Cardiac fibroblast (primary cell): ENCODE data around the gene HBG1.

Experiments
- DNase-seq, 2 donors: peaks; one replicate each; pipeline versions ENCODE4 v3.0.0 to v3.0.0-alpha.2; 2010; ENCODE audit warnings: low read depth in 2 of 2
- H3K4me3 ChIP-seq, 2 donors: replicated peaks in 1 of 2; 1 replicate in 1 of 2; 2 replicates in 1 of 2; pipeline ENCODE4 v1.5.1; 2011; ENCODE audit warnings: low read depth in 2 of 2, low read length in 2 of 2, mild to moderate bottlenecking in 2 of 2, moderate library complexity in 1 of 2
- CTCF ChIP-seq: IDR thresholded peaks from one replicate; pipeline ENCODE4 v1.5.1; 2011; ENCODE audit warnings: low read depth, mild to moderate bottlenecking, low read length, inconsistent platforms

Gene HBG1

GRCh38 chr11:5227681-5228080, 22.0 kb downstream of the HBG1 start:
- H3K4me3 ChIP-seq: no peak overlapping the region
- no peak for DNase-seq
- TF ChIP-seq CTCF: no peak

- no peak within 1 kb of the TSS for H3K4me3 ChIP-seq
- TF ChIP-seq CTCF: no peak
- DNase-seq: no peak
These were observed 22.8 kb downstream of the HBG1 start, which contains the start of gene HBB for GRCh38 chr11:5226732-5227310. TSS of gene HBB (minus strand) at chr11:5227071. CDS start at chr11:5227021, 50 bp downstream.

- DNase-seq: no peak
- TF ChIP-seq CTCF: no peak
- H3K4me3 ChIP-seq: no peak overlapping the region
These were observed 24.2 kb downstream of the HBG1 start for GRCh38 chr11:5225480-5225871.

- no peak for DNase-seq
- no peak for TF ChIP-seq CTCF
- H3K4me3 ChIP-seq: no peak overlapping the region
These were observed 24.8 kb downstream of the HBG1 start for GRCh38 chr11:5224538-5225479.

- no peak for DNase-seq
- H3K4me3 ChIP-seq: no peak overlapping the region
- no peak for TF ChIP-seq CTCF
These were observed 26.0 kb downstream of the HBG1 start for GRCh38 chr11:5223686-5224085.

GRCh38 chr11:5223146-5223545, 26.5 kb downstream of the HBG1 start:
- H3K4me3 ChIP-seq: no peak overlapping the region
- no peak for DNase-seq
- TF ChIP-seq CTCF: no peak
